MM.1S (cell line): ENCODE data around the gene DDX20.

Experiments
- DNase-seq: peaks from one replicate; pipeline ENCODE4 v3.0.0-alpha.2; 2015
- H2AFZ ChIP-seq: fragments of 300-600 bp; sonication (generic); 2 replicates; pipeline ENCODE4 v1.6.0; 2016; ENCODE audit warnings: antibody characterized with exemption, low read length
- H3F3A ChIP-seq: fragments of 300-600 bp; sonication (generic); 2 replicates; pipeline ENCODE4 v1.6.1; 2016; ENCODE audit warnings: mild to moderate bottlenecking, antibody characterized with exemption, low read length, moderate library complexity, mixed read lengths; ENCODE audit not compliant: insufficient read depth
- H3K27ac ChIP-seq: fragments of 300-600 bp; sonication (generic); 2 replicates; pipeline ENCODE4 v1.5.1; 2016; ENCODE audit warnings: mild to moderate bottlenecking, low read length
- H3K27me3 ChIP-seq: fragments of 300-600 bp; sonication (generic); replicated peaks from 2 replicates; pipeline ENCODE4 v1.6.0; 2016; ENCODE audit warnings: low read length; ENCODE audit not compliant: insufficient read depth
- H3K36me3 ChIP-seq: fragments of 300-600 bp; sonication (generic); replicated peaks from 2 replicates; pipeline ENCODE4 v1.6.1; 2016; ENCODE audit warnings: mild to moderate bottlenecking, low read length, mixed read lengths; ENCODE audit not compliant: insufficient read depth
- H3K4me1 ChIP-seq: fragments of 300-600 bp; sonication (generic); 2 replicates; pipeline ENCODE4 v1.6.1; 2016; ENCODE audit warnings: low read length, mixed read lengths
- H3K4me2 ChIP-seq: fragments of 300-600 bp; sonication (generic); 2 replicates; pipeline ENCODE4 v1.6.0; 2016; ENCODE audit warnings: low read depth, low read length
- H3K4me3 ChIP-seq: fragments of 300-600 bp; sonication (generic); 2 replicates; pipeline ENCODE4 v1.5.1; 2016; ENCODE audit warnings: low read length, mixed read lengths
- H3K79me2 ChIP-seq: fragments of 300-600 bp; sonication (generic); 2 replicates; pipeline ENCODE4 v1.6.1; 2016; ENCODE audit warnings: mixed run types, low read length, mixed read lengths
- H3K9ac ChIP-seq: fragments of 300-600 bp; sonication (generic); 2 replicates; pipeline ENCODE4 v1.6.1; 2016; ENCODE audit warnings: low read length, mixed read lengths
- H3K9me2 ChIP-seq: fragments of 300-600 bp; sonication (generic); replicated peaks from 2 replicates; pipeline ENCODE4 v1.6.1; 2016; ENCODE audit warnings: mild to moderate bottlenecking, low read length, mixed read lengths; ENCODE audit not compliant: insufficient read depth
- H3K9me3 ChIP-seq: fragments of 300-600 bp; sonication (generic); replicated peaks from 2 replicates; pipeline ENCODE4 v1.6.1; 2016; ENCODE audit warnings: mild to moderate bottlenecking, low read length, mixed read lengths; ENCODE audit not compliant: insufficient read depth
- H4K20me1 ChIP-seq: fragments of 300-600 bp; sonication (generic); 2 replicates; pipeline ENCODE4 v1.6.1; 2016; ENCODE audit warnings: mild to moderate bottlenecking, low read length, moderate library complexity, mixed read lengths; ENCODE audit not compliant: insufficient read depth
- CTCF ChIP-seq: fragments of 300-600 bp; sonication (generic); IDR thresholded peaks from 2 replicates; pipeline ENCODE4 v1.5.1; 2016; ENCODE audit warnings: antibody characterized with exemption, low read length, mixed read lengths
- EZH2 ChIP-seq: fragments of 300-600 bp; sonication (generic); optimal IDR thresholded peaks from 2 replicates; pipeline ENCODE3; 2017; ENCODE audit warnings: low read depth, mild to moderate bottlenecking, antibody characterized with exemption, low read length, mixed read lengths
- EZH2phosphoT487 ChIP-seq: fragments of 300-600 bp; sonication (generic); IDR thresholded peaks from 2 replicates; pipeline ENCODE4 v1.6.1; 2018; ENCODE audit warnings: antibody characterized with exemption, low read length

The DDX20 gene

DNA sequence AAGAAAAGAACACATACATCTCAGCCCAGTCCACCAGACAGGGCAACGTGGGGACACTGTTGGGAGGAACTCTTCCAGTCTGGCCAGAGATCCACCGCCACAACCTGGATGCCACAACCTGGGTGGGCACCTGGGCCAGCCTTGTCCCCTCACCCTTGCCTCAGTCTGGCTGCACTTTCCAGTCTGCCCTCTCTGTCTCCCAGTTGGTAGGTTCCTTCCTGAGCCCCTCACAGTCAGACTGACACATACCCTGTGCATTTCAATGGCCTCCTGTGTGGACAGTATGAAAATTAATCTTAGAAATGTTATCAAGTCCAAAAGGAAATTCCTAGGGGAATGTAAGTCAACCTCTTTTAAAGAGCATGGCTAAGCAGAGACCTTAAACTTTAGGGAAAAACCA, 49.5 kb downstream of the DDX20 start:
- no peaks in the 10 kb centered on the region for H3K9me2 ChIP-seq
- H3K79me2 ChIP-seq: no peaks in the 10 kb centered on the region
- no peak overlapping the region for H3K27ac ChIP-seq
- no peaks in the 10 kb centered on the region for H3F3A ChIP-seq
- H3K36me3 ChIP-seq: no peaks in the 10 kb centered on the region
- no peak for DNase-seq
- H3K4me3 ChIP-seq: no peak overlapping the region
- H4K20me1 ChIP-seq: no peaks in the 10 kb centered on the region
- H3K27me3 ChIP-seq: no peaks in the 10 kb centered on the region
- no peak overlapping the region for H2AFZ ChIP-seq
- no peak overlapping the region for H3K4me2 ChIP-seq
- no peaks in the 10 kb centered on the region for H3K4me1 ChIP-seq
- TF ChIP-seq CTCF (no peak), EZH2phosphoT487 (no peak), EZH2 (no peak)
- H3K9ac ChIP-seq: no peak overlapping the region
- H3K9me3 ChIP-seq: no peaks in the 10 kb centered on the region

GRCh38 chr1:111811891-111812290, 56.2 kb downstream of the DDX20 start:
- Histone ChIP-seq H3K9me2 (no peaks in the 10 kb centered on the region), H4K20me1 (no peaks in the 10 kb centered on the region), H3K27ac (no peak overlapping the region), H3K27me3 (no peaks in the 10 kb centered on the region), H2AFZ (no peak overlapping the region), H3K4me3 (no peak overlapping the region), H3K4me2 (no peak overlapping the region), H3K36me3 (no peaks in the 10 kb centered on the region), H3F3A (no peaks in the 10 kb centered on the region), H3K4me1 (no peaks in the 10 kb centered on the region), H3K9me3 (no peaks in the 10 kb centered on the region), H3K9ac (no peak overlapping the region), H3K79me2 (no peaks in the 10 kb centered on the region)
- TF ChIP-seq CTCF (no peak), EZH2 (no peak), EZH2phosphoT487 (no peak)
- no peak for DNase-seq

DNA sequence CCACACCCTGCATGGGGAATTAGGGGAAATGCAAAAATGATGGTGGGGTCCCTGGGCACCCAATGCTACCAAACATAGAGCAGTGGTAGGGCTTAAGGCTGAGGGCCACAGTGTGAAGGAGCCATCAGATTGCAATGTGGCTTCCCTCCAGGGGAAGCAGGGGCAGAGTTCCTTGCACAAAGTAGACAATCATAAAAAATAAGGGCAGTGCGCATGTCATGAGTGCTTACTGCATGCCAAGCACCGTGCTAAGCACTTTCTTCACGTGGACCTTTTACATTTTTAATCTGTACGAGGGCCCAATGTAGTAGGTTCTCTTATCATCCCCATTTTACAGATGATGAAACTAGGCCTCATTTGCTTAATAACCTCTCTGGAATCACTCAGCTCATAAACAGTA, 56.6 kb downstream of the DDX20 start:
- no peaks in the 10 kb centered on the region for H4K20me1 ChIP-seq
- no peak overlapping the region for H3K4me3 ChIP-seq
- H3K27me3 ChIP-seq: no peaks in the 10 kb centered on the region
- H3K9me2 ChIP-seq: no peaks in the 10 kb centered on the region
- no peak for DNase-seq
- no peak overlapping the region for H2AFZ ChIP-seq
- no peak overlapping the region for H3K27ac ChIP-seq
- H3K9me3 ChIP-seq: no peaks in the 10 kb centered on the region
- TF ChIP-seq CTCF: no peak
- no peak for TF ChIP-seq EZH2phosphoT487
- TF ChIP-seq EZH2: no peak
- no peak overlapping the region for H3K4me2 ChIP-seq
- no peaks in the 10 kb centered on the region for H3K4me1 ChIP-seq
- no peaks in the 10 kb centered on the region for H3K36me3 ChIP-seq
- no peak overlapping the region for H3K9ac ChIP-seq
- no peaks in the 10 kb centered on the region for H3K79me2 ChIP-seq
- H3F3A ChIP-seq: no peaks in the 10 kb centered on the region
